ENCODE measurements around the gene SOHLH1.

DNA sequence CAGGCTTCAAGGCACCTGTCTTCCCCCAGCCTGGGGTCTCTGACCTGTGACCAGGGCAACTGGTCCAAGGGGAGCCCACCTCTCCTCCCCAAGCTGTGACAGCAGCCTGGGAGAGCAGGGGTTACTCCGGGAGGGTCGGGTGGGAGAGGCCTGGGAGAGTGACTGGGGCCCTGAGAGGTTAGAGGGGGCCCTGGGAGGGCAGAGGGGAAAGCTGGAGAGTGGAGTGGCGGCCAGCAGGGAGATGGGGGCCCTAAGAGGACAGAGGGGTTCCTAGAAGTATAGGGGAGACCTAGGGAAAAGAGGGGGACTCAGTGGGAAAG is 35.9 kb downstream of the SOHLH1 start:
- TF ChIP-seq GATA2 (IDR thresholded peaks at IDR 0.05; ENCODE audit: low read depth, low read length) (no peak), GATA3 (IDR thresholded peaks at IDR 0.05; ENCODE audit: low read depth, low read length) (no peak)

All from SH-SY5Y (cell line).